K562 (cell line): ENCODE results near the gene ADRA2B. TPM values are rescaled to one million over a fixed set of nuclear protein-coding genes. Genes with fewer than 3 reads are reported as not detected.

Experiments used
- DACH1 ChIP-seq: fragments of 450-650 bp; IDR thresholded peaks from 2 replicates; pipeline ENCODE4 v1.6.1; 2018; ENCODE audit not compliant: partially characterized antibody
- EP300 ChIP-seq: IDR thresholded peaks from 2 replicates; pipeline ENCODE4 v1.6.1; 2012; ENCODE audit warnings: low read length, improper control_type of control experiment
- HLTF ChIP-seq: fragments of 450-650 bp; IDR thresholded peaks from 2 replicates; pipeline ENCODE4 v1.6.1; 2016
- NR1H2 ChIP-seq: sonication (generic); formaldehyde crosslinking; IDR thresholded peaks from 2 replicates; pipeline ENCODE4 v1.4.0; 2020; ENCODE audit warnings: mild to moderate bottlenecking, missing genetic modification reagents
- NR2F6 ChIP-seq: fragments of 450-650 bp; formaldehyde crosslinking; IDR thresholded peaks from 2 replicates; pipeline ENCODE4 v1.4.0; 2020; ENCODE audit warnings: mild to moderate bottlenecking
- OTX1 ChIP-seq: fragments of 450-650 bp; formaldehyde crosslinking; IDR thresholded peaks from 2 replicates; pipeline ENCODE4 v1.4.0; 2022; ENCODE audit warnings: mild to moderate bottlenecking
- RBFOX2 ChIP-seq: fragments of 200-400 bp; formaldehyde crosslinking; IDR thresholded peaks from 2 replicates; pipeline ENCODE4 v1.6.1; 2017; ENCODE audit warnings: low read depth, mild to moderate bottlenecking, low read length, moderate library complexity
- RBM34 ChIP-seq: fragments of 200-400 bp; formaldehyde crosslinking; IDR thresholded peaks from 2 replicates; pipeline ENCODE4 v1.6.1; 2018; ENCODE audit warnings: low read length, borderline replicate concordance; ENCODE audit not compliant: insufficient read depth
- TBL1XR1 ChIP-seq, 2 experiments: IDR thresholded peaks; 2 replicates each; pipeline ENCODE4 v1.6.1; 2012; ENCODE audit warnings: improper control_type of control experiment in 2 of 2, low read length in 2 of 2, mild to moderate bottlenecking in 1 of 2
- ZNF253 ChIP-seq: fragments of 250-450 bp; sonication (Bioruptor Pico); conservative IDR thresholded peaks from 2 replicates; pipeline ENCODE4 v1.6.1; 2021; ENCODE audit warnings: mild to moderate bottlenecking
- ZNF311 ChIP-seq: fragments of 250-450 bp; sonication (Bioruptor Pico); IDR thresholded peaks from 2 replicates; pipeline ENCODE4 v1.4.0; 2020; ENCODE audit warnings: mild to moderate bottlenecking, moderate library complexity
- ZNF507 ChIP-seq: conservative IDR thresholded peaks from 2 replicates; pipeline ENCODE4 v1.6.1; 2017; ENCODE audit warnings: missing genetic modification characterization, missing compliant biosample characterization
- polyA plus RNA-seq, 8 experiments: library from polyadenylated mRNA; depleted of rRNA in 4 of 8; stranded (reverse) in 5 of 8; unstranded in 3 of 8; fragments of >200 nt; fragmentation: Nextera tagmentation in 2 of 8; fragmentation: Illumina TruSeq in 1 of 8; extraction: Ambion mirVana in 2 of 8; extraction: Trizol in 1 of 8; gene quantifications; 2 replicates each; pipeline versions ENCODE4 v1.2.1 to v1.2.3, GENCODE V29; 2011 to 2014; ENCODE audit warnings: inconsistent platforms in 1 of 8, missing spikeins in 1 of 8
- total RNA-seq, 7 experiments: library from RNA; depleted of rRNA in 6 of 7; stranded (reverse); fragments of >200 nt in 6 of 7; fragmentation: Illumina TruSeq in 2 of 7; extraction: Trizol in 2 of 7; gene quantifications; 2 replicates each; pipeline versions ENCODE4 v1.2.1 to v1.2.3, GENCODE V29; 2011 to 2021; ENCODE audit warnings: low replicate concordance in 1 of 7
- TF ChIP-seq, protein P1 (sequence below): fragments of 450-650 bp; IDR thresholded peaks from 2 replicates; pipeline ENCODE4 v1.6.1; 2016; ENCODE audit warnings: mild to moderate bottlenecking, moderate library complexity
- TF ChIP-seq, protein P2 (sequence below): sonication (generic); formaldehyde crosslinking; IDR thresholded peaks from 2 replicates; pipeline ENCODE4 v1.8.0; 2023; ENCODE audit warnings: mild to moderate bottlenecking, missing genetic modification reagents

Gene ADRA2B
- total and polyA plus RNA-seq, 9 of the 15 experiments (the other 6 are each of a cell fraction or from before 2014, with no cell fraction given), result not detected

DNA sequence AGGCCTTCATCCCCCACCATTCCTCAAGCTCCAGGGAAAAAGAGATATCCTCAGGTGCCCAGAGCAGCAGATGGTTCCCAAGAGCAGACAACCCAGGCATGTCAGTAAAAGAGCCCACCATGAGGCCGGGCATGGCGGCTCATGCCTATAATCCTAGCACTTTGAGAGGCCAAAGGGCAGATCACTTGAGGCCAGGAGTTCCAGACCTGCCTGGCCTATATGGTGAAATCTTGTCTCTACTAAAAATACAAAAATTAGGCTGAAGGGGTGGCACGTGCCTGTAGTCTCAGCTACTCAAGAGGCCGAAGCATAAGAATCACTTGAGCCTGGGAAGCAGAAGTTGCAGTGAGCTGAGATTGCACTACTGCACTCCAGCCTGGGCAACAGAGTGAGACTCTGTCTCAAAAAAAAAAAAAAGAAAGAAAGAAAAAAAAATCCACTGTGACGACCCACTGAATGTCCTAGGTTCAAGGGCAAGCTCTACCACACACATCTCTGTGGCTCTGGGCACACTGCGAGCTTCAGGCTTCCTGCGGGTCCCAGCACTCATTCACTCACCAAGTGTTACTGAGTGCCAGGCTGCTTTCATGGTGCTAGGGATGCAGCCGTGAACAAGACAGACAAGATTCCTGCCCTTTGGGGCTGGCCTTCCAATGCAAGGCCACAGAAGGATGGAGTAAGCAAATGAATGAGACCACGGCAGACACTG is 35.4 kb upstream of the ADRA2B start (continued):
- TF ChIP-seq, protein P1, sequence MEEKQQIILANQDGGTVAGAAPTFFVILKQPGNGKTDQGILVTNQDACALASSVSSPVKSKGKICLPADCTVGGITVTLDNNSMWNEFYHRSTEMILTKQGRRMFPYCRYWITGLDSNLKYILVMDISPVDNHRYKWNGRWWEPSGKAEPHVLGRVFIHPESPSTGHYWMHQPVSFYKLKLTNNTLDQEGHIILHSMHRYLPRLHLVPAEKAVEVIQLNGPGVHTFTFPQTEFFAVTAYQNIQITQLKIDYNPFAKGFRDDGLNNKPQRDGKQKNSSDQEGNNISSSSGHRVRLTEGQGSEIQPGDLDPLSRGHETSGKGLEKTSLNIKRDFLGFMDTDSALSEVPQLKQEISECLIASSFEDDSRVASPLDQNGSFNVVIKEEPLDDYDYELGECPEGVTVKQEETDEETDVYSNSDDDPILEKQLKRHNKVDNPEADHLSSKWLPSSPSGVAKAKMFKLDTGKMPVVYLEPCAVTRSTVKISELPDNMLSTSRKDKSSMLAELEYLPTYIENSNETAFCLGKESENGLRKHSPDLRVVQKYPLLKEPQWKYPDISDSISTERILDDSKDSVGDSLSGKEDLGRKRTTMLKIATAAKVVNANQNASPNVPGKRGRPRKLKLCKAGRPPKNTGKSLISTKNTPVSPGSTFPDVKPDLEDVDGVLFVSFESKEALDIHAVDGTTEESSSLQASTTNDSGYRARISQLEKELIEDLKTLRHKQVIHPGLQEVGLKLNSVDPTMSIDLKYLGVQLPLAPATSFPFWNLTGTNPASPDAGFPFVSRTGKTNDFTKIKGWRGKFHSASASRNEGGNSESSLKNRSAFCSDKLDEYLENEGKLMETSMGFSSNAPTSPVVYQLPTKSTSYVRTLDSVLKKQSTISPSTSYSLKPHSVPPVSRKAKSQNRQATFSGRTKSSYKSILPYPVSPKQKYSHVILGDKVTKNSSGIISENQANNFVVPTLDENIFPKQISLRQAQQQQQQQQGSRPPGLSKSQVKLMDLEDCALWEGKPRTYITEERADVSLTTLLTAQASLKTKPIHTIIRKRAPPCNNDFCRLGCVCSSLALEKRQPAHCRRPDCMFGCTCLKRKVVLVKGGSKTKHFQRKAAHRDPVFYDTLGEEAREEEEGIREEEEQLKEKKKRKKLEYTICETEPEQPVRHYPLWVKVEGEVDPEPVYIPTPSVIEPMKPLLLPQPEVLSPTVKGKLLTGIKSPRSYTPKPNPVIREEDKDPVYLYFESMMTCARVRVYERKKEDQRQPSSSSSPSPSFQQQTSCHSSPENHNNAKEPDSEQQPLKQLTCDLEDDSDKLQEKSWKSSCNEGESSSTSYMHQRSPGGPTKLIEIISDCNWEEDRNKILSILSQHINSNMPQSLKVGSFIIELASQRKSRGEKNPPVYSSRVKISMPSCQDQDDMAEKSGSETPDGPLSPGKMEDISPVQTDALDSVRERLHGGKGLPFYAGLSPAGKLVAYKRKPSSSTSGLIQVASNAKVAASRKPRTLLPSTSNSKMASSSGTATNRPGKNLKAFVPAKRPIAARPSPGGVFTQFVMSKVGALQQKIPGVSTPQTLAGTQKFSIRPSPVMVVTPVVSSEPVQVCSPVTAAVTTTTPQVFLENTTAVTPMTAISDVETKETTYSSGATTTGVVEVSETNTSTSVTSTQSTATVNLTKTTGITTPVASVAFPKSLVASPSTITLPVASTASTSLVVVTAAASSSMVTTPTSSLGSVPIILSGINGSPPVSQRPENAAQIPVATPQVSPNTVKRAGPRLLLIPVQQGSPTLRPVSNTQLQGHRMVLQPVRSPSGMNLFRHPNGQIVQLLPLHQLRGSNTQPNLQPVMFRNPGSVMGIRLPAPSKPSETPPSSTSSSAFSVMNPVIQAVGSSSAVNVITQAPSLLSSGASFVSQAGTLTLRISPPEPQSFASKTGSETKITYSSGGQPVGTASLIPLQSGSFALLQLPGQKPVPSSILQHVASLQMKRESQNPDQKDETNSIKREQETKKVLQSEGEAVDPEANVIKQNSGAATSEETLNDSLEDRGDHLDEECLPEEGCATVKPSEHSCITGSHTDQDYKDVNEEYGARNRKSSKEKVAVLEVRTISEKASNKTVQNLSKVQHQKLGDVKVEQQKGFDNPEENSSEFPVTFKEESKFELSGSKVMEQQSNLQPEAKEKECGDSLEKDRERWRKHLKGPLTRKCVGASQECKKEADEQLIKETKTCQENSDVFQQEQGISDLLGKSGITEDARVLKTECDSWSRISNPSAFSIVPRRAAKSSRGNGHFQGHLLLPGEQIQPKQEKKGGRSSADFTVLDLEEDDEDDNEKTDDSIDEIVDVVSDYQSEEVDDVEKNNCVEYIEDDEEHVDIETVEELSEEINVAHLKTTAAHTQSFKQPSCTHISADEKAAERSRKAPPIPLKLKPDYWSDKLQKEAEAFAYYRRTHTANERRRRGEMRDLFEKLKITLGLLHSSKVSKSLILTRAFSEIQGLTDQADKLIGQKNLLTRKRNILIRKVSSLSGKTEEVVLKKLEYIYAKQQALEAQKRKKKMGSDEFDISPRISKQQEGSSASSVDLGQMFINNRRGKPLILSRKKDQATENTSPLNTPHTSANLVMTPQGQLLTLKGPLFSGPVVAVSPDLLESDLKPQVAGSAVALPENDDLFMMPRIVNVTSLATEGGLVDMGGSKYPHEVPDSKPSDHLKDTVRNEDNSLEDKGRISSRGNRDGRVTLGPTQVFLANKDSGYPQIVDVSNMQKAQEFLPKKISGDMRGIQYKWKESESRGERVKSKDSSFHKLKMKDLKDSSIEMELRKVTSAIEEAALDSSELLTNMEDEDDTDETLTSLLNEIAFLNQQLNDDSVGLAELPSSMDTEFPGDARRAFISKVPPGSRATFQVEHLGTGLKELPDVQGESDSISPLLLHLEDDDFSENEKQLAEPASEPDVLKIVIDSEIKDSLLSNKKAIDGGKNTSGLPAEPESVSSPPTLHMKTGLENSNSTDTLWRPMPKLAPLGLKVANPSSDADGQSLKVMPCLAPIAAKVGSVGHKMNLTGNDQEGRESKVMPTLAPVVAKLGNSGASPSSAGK, result no peak
- TF ChIP-seq TBL1XR1 (IDR thresholded peaks at IDR 0.05; ENCODE audit: low read length in 2 of 2), result no peak
- no peak for TF ChIP-seq ZNF253 (CRISPR knock-in tag)
- TF ChIP-seq ZNF311 (CRISPR knock-in tag), result no peak
- TF ChIP-seq DACH1, result no peak
- TF ChIP-seq NR2F6 (CRISPR knock-in tag), result no peak
- TF ChIP-seq, protein P2, sequence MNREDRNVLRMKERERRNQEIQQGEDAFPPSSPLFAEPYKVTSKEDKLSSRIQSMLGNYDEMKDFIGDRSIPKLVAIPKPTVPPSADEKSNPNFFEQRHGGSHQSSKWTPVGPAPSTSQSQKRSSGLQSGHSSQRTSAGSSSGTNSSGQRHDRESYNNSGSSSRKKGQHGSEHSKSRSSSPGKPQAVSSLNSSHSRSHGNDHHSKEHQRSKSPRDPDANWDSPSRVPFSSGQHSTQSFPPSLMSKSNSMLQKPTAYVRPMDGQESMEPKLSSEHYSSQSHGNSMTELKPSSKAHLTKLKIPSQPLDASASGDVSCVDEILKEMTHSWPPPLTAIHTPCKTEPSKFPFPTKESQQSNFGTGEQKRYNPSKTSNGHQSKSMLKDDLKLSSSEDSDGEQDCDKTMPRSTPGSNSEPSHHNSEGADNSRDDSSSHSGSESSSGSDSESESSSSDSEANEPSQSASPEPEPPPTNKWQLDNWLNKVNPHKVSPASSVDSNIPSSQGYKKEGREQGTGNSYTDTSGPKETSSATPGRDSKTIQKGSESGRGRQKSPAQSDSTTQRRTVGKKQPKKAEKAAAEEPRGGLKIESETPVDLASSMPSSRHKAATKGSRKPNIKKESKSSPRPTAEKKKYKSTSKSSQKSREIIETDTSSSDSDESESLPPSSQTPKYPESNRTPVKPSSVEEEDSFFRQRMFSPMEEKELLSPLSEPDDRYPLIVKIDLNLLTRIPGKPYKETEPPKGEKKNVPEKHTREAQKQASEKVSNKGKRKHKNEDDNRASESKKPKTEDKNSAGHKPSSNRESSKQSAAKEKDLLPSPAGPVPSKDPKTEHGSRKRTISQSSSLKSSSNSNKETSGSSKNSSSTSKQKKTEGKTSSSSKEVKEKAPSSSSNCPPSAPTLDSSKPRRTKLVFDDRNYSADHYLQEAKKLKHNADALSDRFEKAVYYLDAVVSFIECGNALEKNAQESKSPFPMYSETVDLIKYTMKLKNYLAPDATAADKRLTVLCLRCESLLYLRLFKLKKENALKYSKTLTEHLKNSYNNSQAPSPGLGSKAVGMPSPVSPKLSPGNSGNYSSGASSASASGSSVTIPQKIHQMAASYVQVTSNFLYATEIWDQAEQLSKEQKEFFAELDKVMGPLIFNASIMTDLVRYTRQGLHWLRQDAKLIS (CRISPR knock-in tag), result no peak
- TF ChIP-seq OTX1 (CRISPR knock-in tag), result no peak
- TF ChIP-seq ZNF507 (tag), result no peak
- TF ChIP-seq NR1H2 (CRISPR knock-in tag), result no peak
- no peak for TF ChIP-seq EP300
- no peak for TF ChIP-seq RBFOX2
- TF ChIP-seq RBM34, result no peak
- TF ChIP-seq HLTF, result no peak
